ACC112 (cell line): ENCODE measurements around the gene PRKAR2B.
A peak's percentile ranks its signal among the peaks of the same experiment; 100 is the strongest.
"Not testable (repeated sequence)": the region's sequence is repeated elsewhere in the genome, so short reads cannot be mapped to it uniquely, and the experiment has no call there.

Experiments
- H2AFZ ChIP-seq: fragments of 200-600 bp; sonication (generic); one replicate; pipeline ENCODE4 v1.6.0; 2017; ENCODE audit warnings: antibody characterized with exemption, low read length; ENCODE audit not compliant: unreplicated experiment
- H3K27ac ChIP-seq: fragments of 200-600 bp; sonication (generic); 2 replicates; pipeline ENCODE4 v1.5.1; 2014; ENCODE audit warnings: low read depth, mild to moderate bottlenecking, antibody characterized with exemption, low read length, moderate library complexity
- H3K27me3 ChIP-seq: fragments of 200-600 bp; sonication (generic); 2 replicates; pipeline ENCODE4 v1.6.1; 2014; ENCODE audit warnings: mild to moderate bottlenecking, antibody characterized with exemption, low read length, moderate library complexity, mixed read lengths; ENCODE audit not compliant: insufficient read depth
- H3K36me3 ChIP-seq: fragments of 200-600 bp; sonication (generic); 2 replicates; pipeline ENCODE4 v1.6.1; 2016; ENCODE audit warnings: mild to moderate bottlenecking, antibody characterized with exemption, low read length, moderate library complexity, mixed read lengths; ENCODE audit not compliant: insufficient read depth
- H3K4me1 ChIP-seq: fragments of 200-600 bp; sonication (generic); one replicate; pipeline ENCODE4 v1.6.1; 2016; ENCODE audit warnings: low read length, mixed read lengths; ENCODE audit not compliant: insufficient read depth, unreplicated experiment, control insufficient read depth
- H3K4me3 ChIP-seq: fragments of 200-600 bp; sonication (generic); 2 replicates; pipeline ENCODE4 v1.5.1; 2014; ENCODE audit warnings: mild to moderate bottlenecking, low read depth, low read length
- H3K79me2 ChIP-seq: fragments of 200-600 bp; sonication (generic); one replicate; pipeline ENCODE4 v1.6.0; 2016; ENCODE audit warnings: low read length; ENCODE audit not compliant: control insufficient read depth, unreplicated experiment, insufficient read depth

PRKAR2B gene

GRCh38 chr7:107041097-107041496 lies 3.4 kb upstream of the PRKAR2B start:
- Histone ChIP-seq H3K4me3 (no peak overlapping the region), H3K4me1 (peaks cover 9% of the 10 kb centered on the region), H3K27ac (no peak overlapping the region), H3K36me3 (no peaks in the 10 kb centered on the region), H2AFZ (no peak overlapping the region), H3K27me3 (peaks cover 8% of the 10 kb centered on the region), H3K79me2 (no peaks in the 10 kb centered on the region)

DNA sequence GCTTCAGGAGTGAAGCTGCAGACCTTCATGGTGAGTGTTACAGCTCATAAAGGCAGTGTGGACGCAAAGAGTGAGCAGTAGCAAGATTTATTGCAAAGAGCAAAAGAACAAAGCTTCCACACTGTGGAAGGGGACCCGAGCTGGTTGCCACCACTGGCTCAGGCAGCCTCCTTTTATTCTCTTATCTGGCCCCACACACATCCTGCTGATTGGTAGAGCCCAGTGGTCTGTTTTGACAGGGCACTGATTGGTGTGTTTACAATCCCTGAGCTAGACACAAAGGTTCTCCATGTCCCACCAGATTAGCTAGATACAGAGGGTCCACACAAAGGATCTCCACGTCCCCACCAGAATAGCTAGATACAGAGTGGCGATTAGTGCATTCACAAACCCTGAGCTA lies 2.7 kb upstream of the PRKAR2B start:
- not testable (repeated sequence) for H3K36me3 ChIP-seq, H3K79me2 ChIP-seq
- peaks cover 13% of the 10 kb centered on the region for H3K27me3 ChIP-seq

GRCh38 chr7:107042326-107042910 lies 2.1 kb upstream of the PRKAR2B start:
- H3K79me2 ChIP-seq, H3K36me3 ChIP-seq, H3K4me3 ChIP-seq, H2AFZ ChIP-seq, H3K27ac ChIP-seq: not testable (repeated sequence)
- Histone ChIP-seq H3K27me3 (peaks cover 19% of the 10 kb centered on the region), H3K4me1 (peaks cover 11% of the 10 kb centered on the region)

More for the DNA sequence above, 2.7 kb upstream of the PRKAR2B start:
- H3K27ac ChIP-seq, H2AFZ ChIP-seq, H3K4me3 ChIP-seq: not testable (repeated sequence)
- peaks cover 11% of the 10 kb centered on the region for H3K4me1 ChIP-seq

GRCh38 chr7:107043491-107043890 lies 1.0 kb upstream of the PRKAR2B start:
- H2AFZ ChIP-seq, result no peak overlapping the region
- H3K4me1 ChIP-seq, result peaks cover 11% of the 10 kb centered on the region
- H3K79me2 ChIP-seq, result no peaks in the 10 kb centered on the region
- H3K27ac ChIP-seq, result no peak overlapping the region
- H3K36me3 ChIP-seq, result no peaks in the 10 kb centered on the region
- no peak overlapping the region for H3K4me3 ChIP-seq
- H3K27me3 ChIP-seq, result peaks cover 22% of the 10 kb centered on the region

GRCh38 chr7:107043921-107044346 lies 571 bp upstream of the PRKAR2B start:
- peaks cover 22% of the 10 kb centered on the region for H3K27me3 ChIP-seq
- H2AFZ ChIP-seq, result peak overlapping the region; percentile 15
- no peaks in the 10 kb centered on the region for H3K79me2 ChIP-seq
- H3K27ac ChIP-seq, result no peak overlapping the region
- H3K4me1 ChIP-seq, result peaks cover 11% of the 10 kb centered on the region
- H3K36me3 ChIP-seq, result no peaks in the 10 kb centered on the region
- H3K4me3 ChIP-seq, result peak overlapping the region; percentile 81

- H2AFZ ChIP-seq, result peak overlapping the region; percentile 89
- H3K79me2 ChIP-seq, result no peaks in the 10 kb centered on the region
These were observed 873 bp downstream of the PRKAR2B start for GRCh38 chr7:107045195-107045960.

GRCh38 chr7:107045980-107046379 lies 1.5 kb downstream of the PRKAR2B start:
- Histone ChIP-seq H3K36me3 (no peaks in the 10 kb centered on the region), H3K4me3 (peak overlapping the region; percentile 89), H3K4me1 (peaks cover 11% of the 10 kb centered on the region), H3K27me3 (peaks cover 22% of the 10 kb centered on the region), H2AFZ (no peak overlapping the region), H3K79me2 (no peaks in the 10 kb centered on the region), H3K27ac (no peak overlapping the region)

More at GRCh38 chr7:107045195-107045960, 873 bp downstream of the PRKAR2B start:
- peaks cover 11% of the 10 kb centered on the region for H3K4me1 ChIP-seq
- H3K4me3 ChIP-seq, result peak overlapping the region; percentile 89
- peaks cover 22% of the 10 kb centered on the region for H3K27me3 ChIP-seq
- H3K27ac ChIP-seq, result no peak overlapping the region
- H3K36me3 ChIP-seq, result no peaks in the 10 kb centered on the region

GRCh38 chr7:107046491-107047259 lies 2.2 kb downstream of the PRKAR2B start:
- Histone ChIP-seq H3K79me2 (no peaks in the 10 kb centered on the region), H3K27me3 (peaks cover 22% of the 10 kb centered on the region), H3K4me1 (peaks cover 11% of the 10 kb centered on the region), H2AFZ (no peak overlapping the region), H3K27ac (no peak overlapping the region), H3K4me3 (no peak overlapping the region), H3K36me3 (no peaks in the 10 kb centered on the region)

GRCh38 chr7:107047902-107048782 lies 3.6 kb downstream of the PRKAR2B start:
- peaks cover 22% of the 10 kb centered on the region for H3K27me3 ChIP-seq
- H3K79me2 ChIP-seq, result no peaks in the 10 kb centered on the region
- H3K4me3 ChIP-seq, result no peak overlapping the region
- H3K4me1 ChIP-seq, result peaks cover 11% of the 10 kb centered on the region
- no peak overlapping the region for H3K27ac ChIP-seq
- H2AFZ ChIP-seq, result no peak overlapping the region
- H3K36me3 ChIP-seq, result no peaks in the 10 kb centered on the region

DNA sequence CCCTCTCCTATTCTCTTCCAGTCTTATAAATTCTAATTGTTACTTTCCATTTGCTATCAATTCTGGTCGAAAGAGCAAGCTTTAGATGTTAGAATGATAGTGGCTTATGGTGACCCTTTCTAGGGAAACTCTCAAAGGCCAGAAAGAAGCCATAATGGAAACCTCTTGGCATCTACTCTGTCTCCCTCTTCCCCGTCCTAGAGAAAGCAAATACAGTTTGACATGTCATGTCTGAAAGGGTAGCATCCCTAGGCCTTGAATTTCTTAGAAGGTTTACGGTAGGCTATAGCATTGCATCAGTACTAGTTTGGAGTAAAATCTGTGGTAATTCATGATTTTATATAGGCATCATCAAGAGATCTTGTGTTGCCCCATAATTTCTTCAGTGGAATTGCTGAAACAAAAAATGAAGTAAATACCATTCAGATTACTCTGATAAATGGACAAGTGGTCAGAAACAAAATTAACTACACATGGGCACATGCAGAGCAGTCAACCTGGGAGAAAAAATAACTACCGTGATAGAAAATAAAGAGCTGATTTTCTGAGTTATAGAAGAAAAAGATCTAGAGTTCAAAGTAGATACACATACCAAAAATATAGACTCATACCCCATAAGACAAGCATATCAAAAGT lies 4.4 kb downstream of the PRKAR2B start:
- H3K36me3 ChIP-seq, result no peaks in the 10 kb centered on the region
- no peaks in the 10 kb centered on the region for H3K79me2 ChIP-seq
- H3K27me3 ChIP-seq, result peaks cover 22% of the 10 kb centered on the region
- no peak overlapping the region for H2AFZ ChIP-seq
- no peak overlapping the region for H3K27ac ChIP-seq
- peaks cover 11% of the 10 kb centered on the region for H3K4me1 ChIP-seq
- H3K4me3 ChIP-seq, result no peak overlapping the region
